Measurements from ENCODE around the gene TBC1D19. TPM values are rescaled to one million over a fixed set of nuclear protein-coding genes. Genes with fewer than 3 reads are reported as not detected.

The TBC1D19 gene
- total and polyA plus RNA-seq, 8 donors = 1.8 to 8.2 (median 4.3) TPM

DNA sequence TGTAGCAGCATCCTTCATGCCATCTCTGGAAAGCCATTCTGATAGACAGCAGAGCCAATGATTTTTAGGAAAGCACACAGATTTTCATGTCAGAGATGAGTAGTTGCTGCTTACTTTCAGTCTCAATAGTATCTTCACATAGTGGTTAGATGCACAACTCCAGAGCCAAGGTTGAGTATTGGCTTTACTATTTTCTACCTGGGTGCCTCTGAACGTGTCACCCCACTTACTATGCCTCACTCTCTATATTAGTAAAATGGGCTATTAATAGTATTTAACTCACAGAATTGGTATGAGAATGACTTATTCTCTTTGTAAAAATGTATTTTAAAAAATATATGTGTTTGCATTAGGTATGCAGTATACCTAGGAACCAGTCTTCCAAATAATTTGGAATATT lies 168.0 kb downstream of the TBC1D19 start:
- Histone ChIP-seq H3K27me3 (no peaks in the 10 kb centered on the region), H3K27ac (no peak overlapping the region), H3K9me3 (no peaks in the 10 kb centered on the region), H3K4me3 (no peak overlapping the region), H3K4me1 (no peaks in the 10 kb centered on the region), H3K36me3 (no peaks in the 10 kb centered on the region)
- intact Hi-C loops (cut with DNase I) = no loop called here
- ATAC-seq (no peak), DNase-seq (no peak), FAIRE-seq (no peak)
- 88 to 97% methylated on average over 1 of the region's 1 CpG for WGBS, 2 donors
- TF ChIP-seq, protein P1, sequence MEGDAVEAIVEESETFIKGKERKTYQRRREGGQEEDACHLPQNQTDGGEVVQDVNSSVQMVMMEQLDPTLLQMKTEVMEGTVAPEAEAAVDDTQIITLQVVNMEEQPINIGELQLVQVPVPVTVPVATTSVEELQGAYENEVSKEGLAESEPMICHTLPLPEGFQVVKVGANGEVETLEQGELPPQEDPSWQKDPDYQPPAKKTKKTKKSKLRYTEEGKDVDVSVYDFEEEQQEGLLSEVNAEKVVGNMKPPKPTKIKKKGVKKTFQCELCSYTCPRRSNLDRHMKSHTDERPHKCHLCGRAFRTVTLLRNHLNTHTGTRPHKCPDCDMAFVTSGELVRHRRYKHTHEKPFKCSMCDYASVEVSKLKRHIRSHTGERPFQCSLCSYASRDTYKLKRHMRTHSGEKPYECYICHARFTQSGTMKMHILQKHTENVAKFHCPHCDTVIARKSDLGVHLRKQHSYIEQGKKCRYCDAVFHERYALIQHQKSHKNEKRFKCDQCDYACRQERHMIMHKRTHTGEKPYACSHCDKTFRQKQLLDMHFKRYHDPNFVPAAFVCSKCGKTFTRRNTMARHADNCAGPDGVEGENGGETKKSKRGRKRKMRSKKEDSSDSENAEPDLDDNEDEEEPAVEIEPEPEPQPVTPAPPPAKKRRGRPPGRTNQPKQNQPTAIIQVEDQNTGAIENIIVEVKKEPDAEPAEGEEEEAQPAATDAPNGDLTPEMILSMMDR (IDR thresholded peaks at IDR 0.05) = no peak

DNA sequence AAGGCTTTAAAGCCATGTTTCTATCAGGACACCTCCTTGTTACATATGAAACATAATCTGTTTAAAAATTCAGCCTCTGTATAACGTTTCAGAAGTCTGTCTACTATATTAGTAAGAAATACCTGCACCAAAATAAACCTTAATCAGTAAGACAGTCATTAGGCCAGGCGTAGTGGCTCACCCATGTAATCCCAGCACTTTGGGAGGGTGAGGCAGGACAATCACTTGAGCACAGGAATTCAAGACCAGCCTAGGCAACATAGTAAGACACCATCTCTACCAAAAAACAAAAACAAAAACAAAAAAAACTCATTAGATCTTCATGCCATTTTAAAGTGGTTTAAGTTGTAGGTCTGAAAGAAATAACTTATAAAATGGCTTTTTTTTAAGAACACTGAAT lies 169.3 kb downstream of the TBC1D19 start:
- ATAC-seq (no peak), DNase-seq (no peak), FAIRE-seq (no peak)
- WGBS, 2 donors = 93 to 97% methylated on average over 2 of the region's 2 CpGs
- H3K9me3 ChIP-seq = no peaks in the 10 kb centered on the region
- no peak overlapping the region for H3K4me3 ChIP-seq
- H3K27me3 ChIP-seq = no peaks in the 10 kb centered on the region
- H3K27ac ChIP-seq = no peak overlapping the region
- no peaks in the 10 kb centered on the region for H3K36me3 ChIP-seq
- intact Hi-C loops (cut with DNase I) = no loop called here
- H3K4me1 ChIP-seq = no peaks in the 10 kb centered on the region
- TF ChIP-seq, protein P1 (IDR thresholded peaks at IDR 0.05) = no peak

DNA sequence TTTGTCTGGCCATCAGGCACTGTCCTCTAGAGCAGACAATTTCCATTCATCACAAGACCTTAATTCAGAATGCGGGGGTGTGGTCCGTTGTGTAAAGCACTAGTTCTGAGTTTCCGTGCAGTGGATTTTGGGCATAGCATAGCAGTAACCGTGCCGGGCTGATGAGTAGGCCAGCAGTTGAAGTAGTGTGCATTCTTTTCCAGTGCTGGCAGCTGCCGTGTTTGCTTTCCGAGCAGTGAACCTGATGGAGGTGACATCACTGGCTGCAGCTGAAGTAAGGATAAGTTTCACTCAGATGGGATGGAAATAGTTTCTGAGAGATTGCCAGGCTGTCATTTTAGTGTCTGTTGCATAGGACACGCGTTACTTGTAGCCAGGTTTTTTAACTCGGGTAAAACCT lies 169.7 kb downstream of the TBC1D19 start:
- ATAC-seq (peak in 1 of 4 donors; percentile 47), FAIRE-seq (no peak), DNase-seq (no peak)
- Histone ChIP-seq H3K27ac (no peak overlapping the region), H3K4me3 (no peak overlapping the region), H3K4me1 (no peaks in the 10 kb centered on the region), H3K36me3 (no peaks in the 10 kb centered on the region), H3K27me3 (no peaks in the 10 kb centered on the region), H3K9me3 (no peaks in the 10 kb centered on the region)
- TF ChIP-seq, protein P1 (IDR thresholded peaks at IDR 0.05) = no peak
- 82 to 85% methylated on average over 10 of the region's 10 CpGs for WGBS, 2 donors
- intact Hi-C loops (cut with DNase I) = no loop called here

DNA sequence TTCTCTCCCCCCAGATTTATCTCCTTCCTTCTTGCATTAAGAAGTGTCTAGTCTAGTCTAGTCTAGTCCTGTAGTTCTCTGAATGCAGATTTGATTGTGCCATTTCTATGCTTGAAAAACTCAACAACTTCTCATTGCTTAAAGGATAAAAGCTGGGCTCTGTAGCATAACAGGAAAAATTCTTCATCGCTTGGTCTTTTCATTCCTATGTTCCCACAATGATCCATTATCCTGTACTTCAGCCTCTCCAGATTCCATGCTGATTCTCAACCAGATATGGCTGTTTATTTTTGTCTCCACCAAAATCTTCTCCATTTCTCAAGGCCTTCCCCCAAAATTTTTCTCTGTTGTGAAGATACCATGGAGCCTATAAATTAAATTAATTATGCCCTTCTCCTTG lies 173.9 kb downstream of the TBC1D19 start:
- no peaks in the 10 kb centered on the region for H3K36me3 ChIP-seq
- 96 to 97% methylated on average over 1 of the region's 1 CpG for WGBS, 2 donors
- no peak overlapping the region for H3K27ac ChIP-seq
- intact Hi-C loops (cut with DNase I) = no loop called here
- no peak overlapping the region for H3K4me3 ChIP-seq
- no peak for ATAC-seq
- DNase-seq = no peak
- no peak for FAIRE-seq
- TF ChIP-seq, protein P1 (IDR thresholded peaks at IDR 0.05) = no peak
- no peaks in the 10 kb centered on the region for H3K9me3 ChIP-seq
- no peaks in the 10 kb centered on the region for H3K27me3 ChIP-seq
- no peaks in the 10 kb centered on the region for H3K4me1 ChIP-seq

DNA sequence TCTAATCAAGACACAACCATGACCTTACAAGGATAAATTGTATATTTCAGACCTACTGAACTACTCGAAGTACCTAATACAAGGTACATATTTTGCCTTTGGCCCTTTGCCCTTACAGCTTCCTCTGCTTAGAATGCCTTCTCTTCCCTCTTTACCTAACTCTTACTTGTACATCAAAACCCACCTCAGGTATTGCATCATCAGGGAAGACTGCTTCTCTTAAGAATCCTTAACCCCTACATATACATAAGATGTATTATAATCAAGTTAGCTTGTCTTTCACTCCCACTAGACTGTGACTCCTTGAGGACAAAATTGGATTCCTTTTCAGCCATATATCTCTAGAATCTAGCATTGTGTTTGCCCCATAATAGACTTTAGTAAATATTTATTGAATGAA lies 175.0 kb downstream of the TBC1D19 start:
- DNase-seq (no peak), FAIRE-seq (no peak), ATAC-seq (no peak)
- Histone ChIP-seq H3K4me1 (no peaks in the 10 kb centered on the region), H3K27me3 (no peaks in the 10 kb centered on the region), H3K27ac (no peak overlapping the region), H3K36me3 (no peaks in the 10 kb centered on the region), H3K9me3 (no peaks in the 10 kb centered on the region), H3K4me3 (no peak overlapping the region)
- intact Hi-C loops (cut with DNase I) = no loop called here
- TF ChIP-seq, protein P1 (IDR thresholded peaks at IDR 0.05) = no peak
- 71 to 90% methylated on average over 1 of the region's 1 CpG for WGBS, 2 donors
